ENCODE results near the gene FUZ. TPM values are rescaled to one million over a fixed set of nuclear protein-coding genes. Genes with fewer than 3 reads are reported as not detected.

FUZ gene
- total RNA-seq, 1 experiment from 2014 or later: 13.9 TPM

DNA sequence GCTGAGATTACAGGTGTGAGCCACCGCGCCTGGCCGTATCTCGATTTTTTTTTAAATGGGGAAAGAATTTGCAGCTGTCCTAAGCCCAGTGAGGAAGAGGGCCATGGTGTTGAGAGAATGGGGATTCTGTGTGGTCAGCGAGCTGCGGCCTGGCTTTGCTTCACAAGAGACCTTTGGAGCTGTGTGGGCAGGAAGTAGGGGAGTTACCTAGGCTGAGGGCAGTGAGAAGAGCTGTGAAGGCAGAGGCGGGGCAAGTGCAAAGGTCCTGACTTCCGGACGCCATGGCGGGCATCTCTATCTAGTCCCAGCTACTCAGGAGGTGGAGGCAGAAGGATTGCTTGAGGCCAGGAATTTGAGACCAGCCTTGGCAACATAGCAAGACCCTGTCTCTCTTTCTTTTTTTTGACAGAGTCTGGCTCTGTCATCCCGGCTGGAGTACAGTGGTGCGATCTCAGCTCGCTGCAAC lies 41.4 kb downstream of the FUZ start:
- TF ChIP-seq TCF7L2 (IDR thresholded peaks at IDR 0.05; ENCODE audit: low read depth, low read length): no peak
- TF ChIP-seq POLR2AphosphoS5 (IDR thresholded peaks at IDR 0.05; ENCODE audit: low read depth, low read length): no peak
- TF ChIP-seq, protein P1, sequence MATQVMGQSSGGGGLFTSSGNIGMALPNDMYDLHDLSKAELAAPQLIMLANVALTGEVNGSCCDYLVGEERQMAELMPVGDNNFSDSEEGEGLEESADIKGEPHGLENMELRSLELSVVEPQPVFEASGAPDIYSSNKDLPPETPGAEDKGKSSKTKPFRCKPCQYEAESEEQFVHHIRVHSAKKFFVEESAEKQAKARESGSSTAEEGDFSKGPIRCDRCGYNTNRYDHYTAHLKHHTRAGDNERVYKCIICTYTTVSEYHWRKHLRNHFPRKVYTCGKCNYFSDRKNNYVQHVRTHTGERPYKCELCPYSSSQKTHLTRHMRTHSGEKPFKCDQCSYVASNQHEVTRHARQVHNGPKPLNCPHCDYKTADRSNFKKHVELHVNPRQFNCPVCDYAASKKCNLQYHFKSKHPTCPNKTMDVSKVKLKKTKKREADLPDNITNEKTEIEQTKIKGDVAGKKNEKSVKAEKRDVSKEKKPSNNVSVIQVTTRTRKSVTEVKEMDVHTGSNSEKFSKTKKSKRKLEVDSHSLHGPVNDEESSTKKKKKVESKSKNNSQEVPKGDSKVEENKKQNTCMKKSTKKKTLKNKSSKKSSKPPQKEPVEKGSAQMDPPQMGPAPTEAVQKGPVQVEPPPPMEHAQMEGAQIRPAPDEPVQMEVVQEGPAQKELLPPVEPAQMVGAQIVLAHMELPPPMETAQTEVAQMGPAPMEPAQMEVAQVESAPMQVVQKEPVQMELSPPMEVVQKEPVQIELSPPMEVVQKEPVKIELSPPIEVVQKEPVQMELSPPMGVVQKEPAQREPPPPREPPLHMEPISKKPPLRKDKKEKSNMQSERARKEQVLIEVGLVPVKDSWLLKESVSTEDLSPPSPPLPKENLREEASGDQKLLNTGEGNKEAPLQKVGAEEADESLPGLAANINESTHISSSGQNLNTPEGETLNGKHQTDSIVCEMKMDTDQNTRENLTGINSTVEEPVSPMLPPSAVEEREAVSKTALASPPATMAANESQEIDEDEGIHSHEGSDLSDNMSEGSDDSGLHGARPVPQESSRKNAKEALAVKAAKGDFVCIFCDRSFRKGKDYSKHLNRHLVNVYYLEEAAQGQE (IDR thresholded peaks at IDR 0.05; ENCODE audit: insufficient read depth in 1 of 2, low read depth in 2 of 2, low read length in 1 of 2): no peak
- TF ChIP-seq CTCF (IDR thresholded peaks at IDR 0.05): no peak
- no peak for TF ChIP-seq SIN3A (IDR thresholded peaks at IDR 0.05; ENCODE audit: borderline replicate concordance, insufficient read depth, low read depth, low read length)
- ChIA-PET CTCF (interaction anchor here (0.6 kb wide), 1 partner anchor 277 kb away, joined by 5 read pairs; no protein-coding TSS in a partner anchor), POLR2A (no interaction called here)
- no peak overlapping the region for H3K4me3 ChIP-seq (ENCODE audit: low read depth in 2 of 2, low read length in 2 of 2)
- peaks cover 4% of the 10 kb centered on the region; the same call in 1 of the 2 replicates for H3K36me3 ChIP-seq (ENCODE audit: control insufficient read depth, insufficient read depth, low read length)
- H3K4me1 ChIP-seq (ENCODE audit: control insufficient read depth, insufficient read depth, low read length): peaks cover 8% of the 10 kb centered on the region
- intact Hi-C loops (cut with micrococcal nuclease; ENCODE audit: unreplicated experiment): no loop called here
- H3K27ac ChIP-seq (ENCODE audit: low read length): no peak overlapping the region
- DNase-seq (ENCODE audit: low read depth, low spot score) (no peak), ATAC-seq (no peak)
- no peaks in the 10 kb centered on the region for H3K9me3 ChIP-seq (ENCODE audit: control insufficient read depth, insufficient read depth, low read depth, low read length)
- in situ Hi-C loops (cut with HindIII; ENCODE audit: low pct_unique_long_range_greater_than_20kb, low sequenced_read_pairs): no loop called here
- H3K27me3 ChIP-seq (ENCODE audit: control insufficient read depth, insufficient read depth, low read length): no peaks in the 10 kb centered on the region
- BruUV-seq (replicated peaks): no TSS peak

DNA sequence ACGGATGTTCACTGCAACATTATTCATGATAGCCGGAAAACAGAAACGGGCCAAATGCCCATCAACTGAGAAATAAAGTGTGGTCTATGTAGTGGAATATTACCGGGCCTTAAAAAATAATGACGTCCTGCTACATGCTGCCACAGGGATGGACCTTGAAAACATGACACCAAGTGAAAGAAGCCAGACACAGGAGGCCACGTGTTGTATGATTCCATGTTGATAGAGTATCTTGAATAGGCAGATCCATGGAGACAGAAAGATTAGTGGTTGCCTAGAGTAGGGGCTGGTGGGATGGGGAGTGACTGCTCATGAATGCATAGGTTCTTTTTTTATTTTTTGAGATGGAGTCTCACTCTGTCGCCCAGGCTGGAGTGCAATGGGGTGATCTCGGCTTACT lies 42.6 kb downstream of the FUZ start:
- Histone ChIP-seq H3K4me1 (ENCODE audit: control insufficient read depth, insufficient read depth, low read length) (peaks cover 11% of the 10 kb centered on the region), H3K36me3 (ENCODE audit: control insufficient read depth, insufficient read depth, low read length) (peaks cover 6% of the 10 kb centered on the region; the same call in 1 of the 2 replicates), H3K9me3 (ENCODE audit: control insufficient read depth, insufficient read depth, low read depth, low read length) (no peaks in the 10 kb centered on the region), H3K4me3 (ENCODE audit: low read depth in 2 of 2, low read length in 2 of 2) (no peak overlapping the region), H3K27me3 (ENCODE audit: control insufficient read depth, insufficient read depth, low read length) (no peaks in the 10 kb centered on the region), H3K27ac (ENCODE audit: low read length) (no peak overlapping the region)
- in situ Hi-C loops (cut with HindIII; ENCODE audit: low pct_unique_long_range_greater_than_20kb, low sequenced_read_pairs) (no loop called here), intact Hi-C loops (cut with micrococcal nuclease; ENCODE audit: unreplicated experiment) (no loop called here)
- no TSS peak for BruUV-seq (replicated peaks)
- TF ChIP-seq TCF7L2 (IDR thresholded peaks at IDR 0.05; ENCODE audit: low read depth, low read length): no peak
- no peak for TF ChIP-seq CTCF (IDR thresholded peaks at IDR 0.05)
- TF ChIP-seq SIN3A (IDR thresholded peaks at IDR 0.05; ENCODE audit: borderline replicate concordance, insufficient read depth, low read depth, low read length): no peak
- no peak for TF ChIP-seq POLR2AphosphoS5 (IDR thresholded peaks at IDR 0.05; ENCODE audit: low read depth, low read length)
- TF ChIP-seq, protein P1 (IDR thresholded peaks at IDR 0.05; ENCODE audit: insufficient read depth in 1 of 2, low read depth in 2 of 2, low read length in 1 of 2): no peak
- CTCF ChIA-PET: no interaction called here
- ATAC-seq (no peak), DNase-seq (ENCODE audit: low read depth, low spot score) (no peak)
- POLR2A ChIA-PET: no interaction called here
